Stimulated activated CD8-positive, alpha-beta memory T cell treated with anti-CD3 and anti-CD28 coated beads, Interleukin-15, amount 100 ng/mL, for 1 hour (primary cell): ENCODE results near the gene TRIM3.

ENCODE experiments used
- DNase-seq: peaks from one replicate; pipeline ENCODE4 v3.0.0-alpha.2; 2020; ENCODE audit warnings: low read depth

TRIM3 gene

GRCh38 chr11:6437993-6438392 is 35.7 kb downstream of the TRIM3 start:
- no peak for DNase-seq

GRCh38 chr11:6437423-6437822 is 36.3 kb downstream of the TRIM3 start:
- DNase-seq, result no peak

- DNase-seq, result no peak
Observed at GRCh38 chr11:6433998-6434660, 39.6 kb downstream of the TRIM3 start.

GRCh38 chr11:6431861-6432260 is 41.9 kb downstream of the TRIM3 start:
- DNase-seq, result no peak

GRCh38 chr11:6427516-6427915 is 46.2 kb downstream of the TRIM3 start:
- no peak for DNase-seq

GRCh38 chr11:6420677-6421076 is 53.1 kb downstream of the TRIM3 start:
- no peak for DNase-seq

GRCh38 chr11:6419009-6419631 is 54.6 kb downstream of the TRIM3 start, which contains the start of gene APBB1:
Gene APBB1 (minus strand): TSS chr11:6419094. CDS start chr11:6411347, 7,747 bp downstream.
- peak; percentile 38 for DNase-seq

- DNase-seq, result no peak
Observed at GRCh38 chr11:6418557-6419008, 55.2 kb downstream of the TRIM3 start.

- no peak for DNase-seq
Observed at GRCh38 chr11:6417907-6418556, 55.7 kb downstream of the TRIM3 start.

GRCh38 chr11:6415797-6416196 is 57.9 kb downstream of the TRIM3 start:
- no peak for DNase-seq

GRCh38 chr11:6414874-6415328 is 58.8 kb downstream of the TRIM3 start:
- DNase-seq, result no peak

- DNase-seq, result no peak
Observed at GRCh38 chr11:6413791-6414201, 59.9 kb downstream of the TRIM3 start.

GRCh38 chr11:6411594-6412031 is 62.1 kb downstream of the TRIM3 start:
- no peak for DNase-seq

GRCh38 chr11:6410695-6411430 is 62.9 kb downstream of the TRIM3 start:
- DNase-seq, result no peak

GRCh38 chr11:6406370-6406769 is 67.4 kb downstream of the TRIM3 start:
- DNase-seq, result no peak

- DNase-seq, result no peak
Observed at GRCh38 chr11:6405846-6406245, 67.9 kb downstream of the TRIM3 start.

GRCh38 chr11:6405052-6405667 is 68.6 kb downstream of the TRIM3 start:
- DNase-seq, result no peak

- DNase-seq, result no peak
Observed at GRCh38 chr11:6404342-6405051, 69.2 kb downstream of the TRIM3 start.

- DNase-seq, result no peak
Observed at GRCh38 chr11:6403539-6403938, 70.2 kb downstream of the TRIM3 start.

- DNase-seq, result peak; percentile 37
Observed at GRCh38 chr11:6402561-6402981, 71.2 kb downstream of the TRIM3 start.

GRCh38 chr11:6402061-6402470 is 71.7 kb downstream of the TRIM3 start:
- no peak for DNase-seq
